ENCODE data around the gene ALX3. TPM values are rescaled to one million over a fixed set of nuclear protein-coding genes. Genes with fewer than 3 reads are reported as not detected.

ALX3 gene
- not detected in 2 replicates for polyA plus RNA-seq

GRCh38 chr1:110070671-110071242 lies at the start of gene ALX3:
ALX3 (minus strand) TSS chr1:110070672; CDS start chr1:110070612, 60 bp downstream.

GRCh38 chr1:110112143-110112542 lies 41.7 kb upstream of the ALX3 start, which contains the start of gene UBL4B:
UBL4B (plus strand) TSS chr1:110112443; CDS start chr1:110112535, 92 bp downstream.

GRCh38 chr1:110034451-110035235 lies 35.8 kb downstream of the ALX3 start, which contains the start of gene STRIP1:
STRIP1 (plus strand) TSS chr1:110034624; CDS start chr1:110034638, 14 bp downstream.

Other genes starting within 250 kb of the ALX3 start
- gene CSF1, start 159.8 kb downstream of the ALX3 start, polyA plus RNA-seq = 0.13 TPM in 1 of 2 replicates, not detected in the other
- gene AHCYL1, start 85.9 kb downstream of the ALX3 start, polyA plus RNA-seq = 121 and 154 TPM in 2 replicates
- 6.6 and 9.5 TPM in 2 replicates for gene STRIP1, start 36.0 kb downstream of the ALX3 start, polyA plus RNA-seq
- not detected in 2 replicates for gene UBL4B, start 41.8 kb upstream of the ALX3 start, polyA plus RNA-seq
- gene SLC6A17, start 79.8 kb upstream of the ALX3 start, polyA plus RNA-seq = 17.4 and 18.2 TPM in 2 replicates
- 0.03 and 1.9 TPM in 2 replicates for gene KCNC4, start 139.6 kb upstream of the ALX3 start, polyA plus RNA-seq

All from Purkinje cell (primary cell).